HL-60 (cell line): Measurements from ENCODE around the gene TTC28.

Experiments used
- DNase-seq, 2 experiments: peaks; one replicate each; pipeline ENCODE4 v3.0.0-alpha.2; 2010 to 2020; ENCODE audit warnings: low read depth in 1 of 2, low spot score in 1 of 2
- H3K27ac ChIP-seq: fragments of 250-450 bp; sonication (Bioruptor Pico); replicated peaks from 2 replicates; pipeline ENCODE4 v1.5.1; 2020; ENCODE audit warnings: mild to moderate bottlenecking, moderate library complexity
- H3K27me3 ChIP-seq: fragments of 250-450 bp; sonication (Bioruptor Pico); 2 replicates; pipeline ENCODE4 v1.5.1; 2021; ENCODE audit warnings: mild to moderate bottlenecking, moderate library complexity; ENCODE audit not compliant: insufficient read depth, poor library complexity, severe bottlenecking
- H3K4me3 ChIP-seq: replicated peaks from 2 replicates; pipeline ENCODE4 v1.5.1; 2011; ENCODE audit warnings: mild to moderate bottlenecking, control low read depth, low read length; ENCODE audit not compliant: insufficient read depth
- CTCF ChIP-seq: IDR thresholded peaks from one replicate; pipeline ENCODE4 v1.5.1; 2011; ENCODE audit warnings: low read length, control low read depth, inconsistent platforms; ENCODE audit not compliant: insufficient read depth
- GABPA ChIP-seq: IDR thresholded peaks from 2 replicates; pipeline ENCODE4 v1.6.1; 2012; ENCODE audit warnings: low read depth
- POLR2AphosphoS5 ChIP-seq: IDR thresholded peaks from 2 replicates; pipeline ENCODE4 v1.6.1; 2012; ENCODE audit warnings: low read depth
- REST ChIP-seq: IDR thresholded peaks from 2 replicates; pipeline ENCODE4 v1.6.1; 2012; ENCODE audit warnings: low read depth; ENCODE audit not compliant: insufficient replicate concordance
- SPI1 ChIP-seq: IDR thresholded peaks from 2 replicates; pipeline ENCODE4 v1.6.1; 2012; ENCODE audit warnings: low read depth, mild to moderate bottlenecking, borderline replicate concordance

TTC28 gene

GRCh38 chr22:28143961-28144745 lies 535.5 kb downstream of the TTC28 start:
- no peak for DNase-seq
- Histone ChIP-seq H3K4me3 (no peak overlapping the region), H3K27me3 (peaks cover 7% of the 10 kb centered on the region), H3K27ac (no peak overlapping the region)
- TF ChIP-seq CTCF: no peak
- TF ChIP-seq GABPA: no peak
- TF ChIP-seq SPI1: no peak
- no peak for TF ChIP-seq REST
- no peak for TF ChIP-seq POLR2AphosphoS5

- TF ChIP-seq POLR2AphosphoS5 (no peak), REST (no peak), GABPA (no peak), SPI1 (no peak), CTCF (no peak)
- Histone ChIP-seq H3K27ac (no peak overlapping the region), H3K4me3 (no peak overlapping the region), H3K27me3 (peaks cover 7% of the 10 kb centered on the region)
- DNase-seq: no peak
These were observed 536.3 kb downstream of the TTC28 start for GRCh38 chr22:28143241-28143865.

- Histone ChIP-seq H3K27ac (no peak overlapping the region), H3K27me3 (peaks cover 3% of the 10 kb centered on the region), H3K4me3 (no peak overlapping the region)
- no peak for DNase-seq
- TF ChIP-seq POLR2AphosphoS5 (no peak), SPI1 (no peak), REST (no peak), CTCF (no peak), GABPA (no peak)
These were observed 537.2 kb downstream of the TTC28 start for GRCh38 chr22:28142361-28142961.
